Hematopoietic multipotent progenitor cell treated with erythropoietin and hydrocortisone succinate and interleukin-3 and kit ligand, for 6 days (in vitro differentiated cells): Measurements from ENCODE around the gene COMMD10.
"Not testable (repeated sequence)": the region's sequence is repeated elsewhere in the genome, so short reads cannot be mapped to it uniquely, and the experiment has no call there.

Source experiments
- DNase-seq: peaks from one replicate; pipeline ENCODE4 v3.0.0-alpha.2; 2015

Gene COMMD10

GRCh38 chr5:116098998-116099397 is 14.2 kb downstream of the COMMD10 start:
- no peak for DNase-seq

- not testable (repeated sequence) for DNase-seq
Measured at GRCh38 chr5:116104941-116105340, 20.1 kb downstream of the COMMD10 start.

GRCh38 chr5:116115163-116115562 is 30.3 kb downstream of the COMMD10 start:
- DNase-seq, result no peak

GRCh38 chr5:116130471-116130870 is 45.6 kb downstream of the COMMD10 start:
- no peak for DNase-seq

GRCh38 chr5:116130976-116131375 is 46.2 kb downstream of the COMMD10 start:
- DNase-seq, result no peak

- DNase-seq, result no peak
Measured at GRCh38 chr5:116133281-116133680, 48.5 kb downstream of the COMMD10 start.

GRCh38 chr5:116135344-116135743 is 50.5 kb downstream of the COMMD10 start:
- DNase-seq, result peak; percentile 11

- DNase-seq, result peak; percentile 87
Measured at GRCh38 chr5:116137544-116138378, 52.9 kb downstream of the COMMD10 start.

- no peak for DNase-seq
Measured at GRCh38 chr5:116142495-116142894, 57.7 kb downstream of the COMMD10 start.

- no peak for DNase-seq
Measured at GRCh38 chr5:116144103-116144502, 59.3 kb downstream of the COMMD10 start.

- no peak for DNase-seq
Measured at GRCh38 chr5:116144991-116145390, 60.2 kb downstream of the COMMD10 start.

- no peak for DNase-seq
Measured at GRCh38 chr5:116145416-116145815, 60.6 kb downstream of the COMMD10 start.

GRCh38 chr5:116152169-116152568 is 67.3 kb downstream of the COMMD10 start:
- DNase-seq, result no peak

- no peak for DNase-seq
Measured at GRCh38 chr5:116153687-116154174, 68.9 kb downstream of the COMMD10 start.

- no peak for DNase-seq
Measured at GRCh38 chr5:116154252-116154651, 69.4 kb downstream of the COMMD10 start.

- no peak for DNase-seq
Measured at GRCh38 chr5:116154931-116155330, 70.1 kb downstream of the COMMD10 start.

GRCh38 chr5:116157902-116158301 is 73.1 kb downstream of the COMMD10 start:
- DNase-seq, result no peak

- no peak for DNase-seq
Measured at GRCh38 chr5:116159006-116159405, 74.2 kb downstream of the COMMD10 start.

- DNase-seq, result no peak
Measured at GRCh38 chr5:116174111-116174510, 89.3 kb downstream of the COMMD10 start.

- no peak for DNase-seq
Measured at GRCh38 chr5:116176121-116176520, 91.3 kb downstream of the COMMD10 start.

- DNase-seq, result no peak
Measured at GRCh38 chr5:116178925-116179324, 94.1 kb downstream of the COMMD10 start.

- no peak for DNase-seq
Measured at GRCh38 chr5:116209166-116209565, 124.3 kb downstream of the COMMD10 start.

- no peak for DNase-seq
Measured at GRCh38 chr5:116212225-116212624, 127.4 kb downstream of the COMMD10 start.

- no peak for DNase-seq
Measured at GRCh38 chr5:116216246-116216645, 131.4 kb downstream of the COMMD10 start.
